GM12873 (cell line): ENCODE data around the gene DYNLT5.

ENCODE experiments used
- TF ChIP-seq, protein P1 (sequence below): IDR thresholded peaks from 2 replicates; pipeline ENCODE4 v1.5.1; 2012; ENCODE audit warnings: low read depth, mild to moderate bottlenecking, moderate library complexity, low read length, control low read depth; ENCODE audit not compliant: insufficient read depth; ENCODE audit errors: missing control alignments

The DYNLT5 gene

DNA sequence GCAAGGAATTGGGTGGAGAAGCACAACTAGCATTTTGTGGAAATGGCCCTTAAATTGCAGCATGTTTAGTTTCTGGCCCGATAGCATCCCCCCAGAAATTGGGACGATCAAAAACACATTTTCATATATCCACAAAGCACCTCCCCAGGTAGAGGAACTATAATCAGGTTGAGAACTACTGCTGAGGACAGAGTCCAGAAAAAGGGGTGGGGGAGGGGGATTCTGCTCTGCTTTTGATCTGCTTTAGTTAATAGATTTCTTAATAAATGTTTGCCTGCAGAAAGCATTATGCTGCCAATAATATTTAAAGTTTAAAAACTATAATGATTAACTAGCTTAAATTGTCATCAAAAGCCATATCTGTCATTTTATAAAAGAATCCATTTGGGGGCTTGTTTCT is 14.4 kb upstream of the DYNLT5 start:
- TF ChIP-seq, protein P1, sequence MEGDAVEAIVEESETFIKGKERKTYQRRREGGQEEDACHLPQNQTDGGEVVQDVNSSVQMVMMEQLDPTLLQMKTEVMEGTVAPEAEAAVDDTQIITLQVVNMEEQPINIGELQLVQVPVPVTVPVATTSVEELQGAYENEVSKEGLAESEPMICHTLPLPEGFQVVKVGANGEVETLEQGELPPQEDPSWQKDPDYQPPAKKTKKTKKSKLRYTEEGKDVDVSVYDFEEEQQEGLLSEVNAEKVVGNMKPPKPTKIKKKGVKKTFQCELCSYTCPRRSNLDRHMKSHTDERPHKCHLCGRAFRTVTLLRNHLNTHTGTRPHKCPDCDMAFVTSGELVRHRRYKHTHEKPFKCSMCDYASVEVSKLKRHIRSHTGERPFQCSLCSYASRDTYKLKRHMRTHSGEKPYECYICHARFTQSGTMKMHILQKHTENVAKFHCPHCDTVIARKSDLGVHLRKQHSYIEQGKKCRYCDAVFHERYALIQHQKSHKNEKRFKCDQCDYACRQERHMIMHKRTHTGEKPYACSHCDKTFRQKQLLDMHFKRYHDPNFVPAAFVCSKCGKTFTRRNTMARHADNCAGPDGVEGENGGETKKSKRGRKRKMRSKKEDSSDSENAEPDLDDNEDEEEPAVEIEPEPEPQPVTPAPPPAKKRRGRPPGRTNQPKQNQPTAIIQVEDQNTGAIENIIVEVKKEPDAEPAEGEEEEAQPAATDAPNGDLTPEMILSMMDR, result no peak

DNA sequence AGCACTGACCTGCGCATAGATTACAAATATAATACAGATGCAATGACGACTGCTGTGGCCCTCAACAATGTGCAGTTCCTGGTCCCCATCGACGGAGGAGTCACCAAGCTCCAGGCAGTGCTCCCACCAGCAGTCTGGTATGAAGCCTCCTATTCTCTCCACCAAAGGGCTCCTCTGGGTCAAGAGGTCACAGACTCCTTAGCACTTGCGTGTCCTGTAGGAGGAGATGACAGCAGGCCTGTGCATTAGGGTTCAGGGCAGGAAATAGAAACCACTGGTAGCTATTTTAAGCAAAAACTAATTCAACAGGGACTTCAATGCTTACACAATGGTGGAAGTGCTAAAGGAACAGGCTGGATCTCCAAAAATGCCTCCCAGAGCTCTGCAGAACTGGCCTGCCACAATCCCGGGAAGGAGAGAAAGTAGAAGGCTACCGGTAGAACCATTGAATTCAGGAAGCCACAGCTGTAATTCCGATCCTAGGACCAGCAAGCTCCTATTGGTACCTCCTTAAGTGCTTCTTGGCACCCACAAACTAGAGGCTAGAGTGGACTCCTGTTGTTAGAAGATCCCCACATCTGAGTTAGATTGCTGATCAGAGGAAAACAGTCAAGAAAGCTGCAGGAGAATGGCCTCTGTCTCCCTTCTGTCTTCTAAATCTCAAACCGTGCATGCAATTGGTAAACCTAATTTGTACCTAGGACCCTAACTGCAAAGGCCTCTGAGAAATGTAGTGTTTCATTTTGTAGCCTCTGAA is 12.7 kb upstream of the DYNLT5 start:
- TF ChIP-seq, protein P1, result no peak

DNA sequence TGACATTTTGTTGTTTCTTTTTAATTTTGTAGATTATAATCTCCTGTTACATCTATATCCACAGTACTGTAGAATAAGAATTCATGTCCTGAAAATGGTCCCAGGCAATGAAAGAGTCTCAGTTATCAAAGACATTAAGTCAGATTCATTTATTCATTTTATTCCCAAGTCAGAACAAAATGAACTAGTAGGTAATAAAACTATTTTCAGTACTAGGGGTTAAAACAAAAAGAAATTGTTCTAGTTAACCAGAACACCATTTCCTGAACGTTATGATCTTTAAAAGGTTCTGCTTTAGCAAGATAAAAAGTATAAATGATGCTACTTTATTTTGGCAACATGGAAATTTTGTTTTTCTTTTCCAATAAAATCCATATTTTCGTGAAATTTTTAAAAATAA is 6.8 kb upstream of the DYNLT5 start:
- TF ChIP-seq, protein P1, result no peak

DNA sequence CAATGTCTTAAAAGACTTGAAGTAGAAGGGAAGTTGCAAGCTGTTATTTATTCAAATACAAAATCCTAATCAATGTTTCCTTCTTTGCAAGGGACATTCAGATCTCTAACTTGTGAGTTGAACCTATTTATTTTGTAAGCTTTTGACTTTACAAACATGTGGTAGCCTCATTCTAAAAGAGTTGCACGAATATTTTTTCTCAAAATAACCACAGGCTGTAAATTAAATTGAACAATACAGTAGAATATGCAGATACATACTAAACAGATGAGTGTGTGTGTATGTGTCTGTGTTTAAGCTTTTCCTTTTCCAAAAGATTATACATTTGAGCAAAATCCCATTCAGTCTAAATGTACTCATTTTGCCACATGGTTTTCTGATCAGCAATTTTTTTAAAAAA is 4.8 kb upstream of the DYNLT5 start:
- TF ChIP-seq, protein P1, result no peak

DNA sequence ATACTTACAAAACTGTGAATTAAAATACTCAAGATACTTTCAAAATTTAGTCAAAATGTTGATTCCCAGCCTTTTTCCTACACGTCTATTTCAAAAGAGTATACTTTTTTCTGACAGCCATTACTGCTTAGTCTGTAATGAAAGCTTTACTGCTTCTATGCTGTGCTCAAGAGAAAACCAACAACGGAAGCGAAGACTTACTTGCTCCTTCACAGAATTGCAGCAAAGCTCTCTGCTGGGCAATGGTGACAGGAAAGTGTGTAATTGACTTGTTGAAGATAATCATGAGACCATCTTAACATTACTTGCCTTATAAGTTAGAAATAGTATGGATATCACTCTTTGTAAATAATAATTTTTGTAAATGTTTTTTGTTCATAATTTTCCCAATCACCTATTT is 1.7 kb upstream of the DYNLT5 start:
- TF ChIP-seq, protein P1, result no peak

DNA sequence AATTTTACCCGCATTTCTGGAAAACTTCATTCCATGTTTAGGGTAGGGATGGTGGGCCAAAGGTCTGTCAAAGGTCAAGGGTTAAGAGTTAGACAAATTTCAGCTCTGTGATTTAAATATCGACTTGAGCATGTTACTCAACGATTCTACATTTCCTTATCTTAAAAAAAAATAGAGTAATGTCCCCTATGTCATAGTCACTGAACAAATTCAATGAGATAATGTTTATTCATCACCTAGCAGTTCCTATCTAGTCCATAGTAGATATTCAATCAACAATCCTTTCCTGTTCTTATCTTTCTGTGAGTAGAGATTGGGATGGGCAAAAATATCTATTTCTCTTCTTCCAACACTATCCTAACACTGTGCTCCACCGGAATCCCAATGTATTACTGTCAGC is 1.1 kb upstream of the DYNLT5 start:
- TF ChIP-seq, protein P1, result no peak

DNA sequence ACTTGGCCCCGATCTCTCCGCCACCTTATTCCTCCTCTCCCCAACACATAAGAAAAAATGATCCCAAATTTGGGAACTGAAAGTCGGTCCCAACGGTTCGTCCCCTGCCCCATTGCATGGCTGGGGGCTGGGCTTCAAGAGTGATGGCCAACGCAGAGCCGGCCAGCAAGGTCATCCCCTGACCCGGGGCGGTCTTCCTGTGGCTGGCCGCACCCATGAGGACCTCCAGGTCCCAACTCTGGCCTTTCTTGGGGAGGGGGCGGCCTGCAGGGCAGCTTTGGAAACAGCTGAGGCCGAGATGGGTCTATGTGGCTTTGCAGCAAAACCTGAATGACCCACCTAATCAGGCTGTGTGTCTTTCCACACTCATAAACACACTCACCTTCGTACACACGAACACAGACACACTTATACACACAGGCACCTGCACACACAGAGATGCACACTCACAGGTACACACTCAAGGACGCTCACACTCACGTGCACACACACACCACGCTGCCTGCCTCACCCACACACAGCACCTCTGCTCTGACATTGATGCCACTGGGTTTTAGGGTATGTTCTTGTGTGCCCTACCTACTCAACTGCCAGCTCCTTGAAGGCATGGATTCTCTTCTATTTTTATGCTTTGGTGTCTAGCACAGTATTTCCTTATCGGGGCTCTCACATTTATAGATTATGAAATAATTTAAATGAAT is 562 bp downstream of the DYNLT5 start:
- TF ChIP-seq, protein P1, result no peak
